Measurements from ENCODE around the gene YBX3. TPM values are rescaled to one million over a fixed set of nuclear protein-coding genes. Genes with fewer than 3 reads are reported as not detected.

Gene YBX3
- total RNA-seq, 1 donor from 2014 or later = 903 TPM

DNA sequence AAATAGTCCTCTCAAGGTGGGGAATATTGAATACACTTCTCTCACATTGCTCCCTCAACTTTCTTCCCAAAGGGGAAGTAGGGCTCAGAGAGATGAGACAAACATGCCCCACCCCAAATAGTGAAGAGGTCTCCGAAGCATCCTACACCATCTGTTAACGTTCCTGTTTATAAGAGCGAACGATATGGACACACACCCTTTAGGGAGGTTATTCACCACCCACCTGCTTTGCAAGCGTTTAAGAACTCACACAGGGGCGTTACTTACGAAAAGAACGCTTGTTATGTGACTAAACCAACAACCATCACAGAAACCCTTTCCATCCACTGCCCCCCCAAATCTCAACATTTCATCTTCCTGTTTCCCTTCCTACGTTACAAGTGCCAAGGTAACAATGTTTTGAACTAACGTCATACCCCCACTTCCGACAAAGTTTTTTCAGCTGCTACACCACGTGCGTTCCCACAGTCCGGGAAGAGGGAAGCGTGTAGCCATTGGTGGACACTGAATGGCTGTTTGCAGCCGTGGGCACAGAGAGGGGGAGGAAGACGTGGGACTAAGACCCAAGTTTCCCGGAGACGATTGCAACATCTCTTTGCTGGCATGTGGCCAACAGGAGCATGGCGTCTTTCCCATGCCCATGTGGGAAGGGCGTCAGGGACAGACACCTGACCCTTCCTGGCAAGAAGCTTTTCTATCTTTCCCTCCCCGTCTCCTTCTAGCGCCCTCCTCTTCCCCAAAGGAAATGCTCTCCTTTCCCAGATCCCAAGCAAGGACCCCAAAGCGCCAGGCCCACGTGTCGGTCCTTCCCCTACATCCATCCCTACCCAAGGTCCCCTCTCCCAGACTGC is 1.2 kb downstream of the YBX3 start:
- peak overlapping the region; percentile 96 for H3K4me3 ChIP-seq
- no peaks in the 10 kb centered on the region for H3K9me3 ChIP-seq (replicated peaks)
- peaks cover 67% of the 10 kb centered on the region for H3K4me1 ChIP-seq
- H3K27ac ChIP-seq (replicated peaks) = peak overlapping the region; percentile 98
- no peaks in the 10 kb centered on the region for H3K36me3 ChIP-seq
- peak; percentile 87 for DNase-seq
- TF ChIP-seq, protein P1, sequence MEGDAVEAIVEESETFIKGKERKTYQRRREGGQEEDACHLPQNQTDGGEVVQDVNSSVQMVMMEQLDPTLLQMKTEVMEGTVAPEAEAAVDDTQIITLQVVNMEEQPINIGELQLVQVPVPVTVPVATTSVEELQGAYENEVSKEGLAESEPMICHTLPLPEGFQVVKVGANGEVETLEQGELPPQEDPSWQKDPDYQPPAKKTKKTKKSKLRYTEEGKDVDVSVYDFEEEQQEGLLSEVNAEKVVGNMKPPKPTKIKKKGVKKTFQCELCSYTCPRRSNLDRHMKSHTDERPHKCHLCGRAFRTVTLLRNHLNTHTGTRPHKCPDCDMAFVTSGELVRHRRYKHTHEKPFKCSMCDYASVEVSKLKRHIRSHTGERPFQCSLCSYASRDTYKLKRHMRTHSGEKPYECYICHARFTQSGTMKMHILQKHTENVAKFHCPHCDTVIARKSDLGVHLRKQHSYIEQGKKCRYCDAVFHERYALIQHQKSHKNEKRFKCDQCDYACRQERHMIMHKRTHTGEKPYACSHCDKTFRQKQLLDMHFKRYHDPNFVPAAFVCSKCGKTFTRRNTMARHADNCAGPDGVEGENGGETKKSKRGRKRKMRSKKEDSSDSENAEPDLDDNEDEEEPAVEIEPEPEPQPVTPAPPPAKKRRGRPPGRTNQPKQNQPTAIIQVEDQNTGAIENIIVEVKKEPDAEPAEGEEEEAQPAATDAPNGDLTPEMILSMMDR (IDR thresholded peaks at IDR 0.05; ENCODE audit: borderline replicate concordance) = no peak
- no peaks in the 10 kb centered on the region for H3K27me3 ChIP-seq (ENCODE audit: low read depth)
- intact Hi-C loops (cut with micrococcal nuclease) = no loop called here

- intact Hi-C loops (cut with micrococcal nuclease) = no loop called here
- Histone ChIP-seq H3K36me3 (no peaks in the 10 kb centered on the region), H3K4me1 (peaks cover 75% of the 10 kb centered on the region)
Observed at GRCh38 chr12:10720974-10721650, 2.0 kb downstream of the YBX3 start.

DNA sequence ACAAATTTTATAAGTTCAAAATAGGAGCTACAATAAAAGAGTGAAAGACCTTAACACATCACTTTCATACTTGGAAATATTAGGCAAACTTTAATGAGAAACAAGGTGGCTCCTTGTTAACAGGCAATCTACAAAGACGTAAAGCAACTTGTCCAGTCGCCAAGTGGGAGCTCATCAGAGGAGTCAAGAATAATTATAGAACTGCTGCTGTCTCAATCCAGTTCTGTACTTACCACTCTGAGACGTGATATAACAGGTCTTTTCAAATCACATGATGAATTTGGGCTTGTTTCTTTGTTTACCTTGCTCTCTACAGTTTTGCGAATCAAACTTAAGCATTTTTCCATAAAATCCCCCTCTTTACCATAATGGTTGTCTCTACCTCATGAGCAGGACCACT is 3.6 kb downstream of the YBX3 start:
- Histone ChIP-seq H3K27me3 (ENCODE audit: low read depth) (no peaks in the 10 kb centered on the region), H3K4me1 (peaks cover 81% of the 10 kb centered on the region), H3K4me3 (peak overlapping the region; percentile 96), H3K36me3 (peaks cover 16% of the 10 kb centered on the region), H3K9me3 (replicated peaks) (no peaks in the 10 kb centered on the region), H3K27ac (replicated peaks) (peak overlapping the region; percentile 98)
- DNase-seq = peak; percentile 22
- TF ChIP-seq, protein P1 (IDR thresholded peaks at IDR 0.05; ENCODE audit: borderline replicate concordance) = no peak
- intact Hi-C loops (cut with micrococcal nuclease) = no loop called here

More at GRCh38 chr12:10720974-10721650, 2.0 kb downstream of the YBX3 start:
- no peak for DNase-seq
- Histone ChIP-seq H3K27me3 (ENCODE audit: low read depth) (no peaks in the 10 kb centered on the region), H3K9me3 (replicated peaks) (no peaks in the 10 kb centered on the region), H3K27ac (replicated peaks) (peak overlapping the region; percentile 98), H3K4me3 (peak overlapping the region; percentile 96)
- TF ChIP-seq, protein P1 (IDR thresholded peaks at IDR 0.05; ENCODE audit: borderline replicate concordance) = no peak

- Histone ChIP-seq H3K4me3 (peak overlapping the region; percentile 96), H3K27ac (replicated peaks) (peak overlapping the region; percentile 98), H3K9me3 (replicated peaks) (no peaks in the 10 kb centered on the region), H3K36me3 (peaks cover 27% of the 10 kb centered on the region), H3K27me3 (ENCODE audit: low read depth) (no peaks in the 10 kb centered on the region), H3K4me1 (peaks cover 73% of the 10 kb centered on the region)
- DNase-seq = no peak
- intact Hi-C loops (cut with micrococcal nuclease) = no loop called here
- TF ChIP-seq, protein P1 (IDR thresholded peaks at IDR 0.05; ENCODE audit: borderline replicate concordance) = no peak
Observed at GRCh38 chr12:10718279-10718821, 4.8 kb downstream of the YBX3 start.

DNA sequence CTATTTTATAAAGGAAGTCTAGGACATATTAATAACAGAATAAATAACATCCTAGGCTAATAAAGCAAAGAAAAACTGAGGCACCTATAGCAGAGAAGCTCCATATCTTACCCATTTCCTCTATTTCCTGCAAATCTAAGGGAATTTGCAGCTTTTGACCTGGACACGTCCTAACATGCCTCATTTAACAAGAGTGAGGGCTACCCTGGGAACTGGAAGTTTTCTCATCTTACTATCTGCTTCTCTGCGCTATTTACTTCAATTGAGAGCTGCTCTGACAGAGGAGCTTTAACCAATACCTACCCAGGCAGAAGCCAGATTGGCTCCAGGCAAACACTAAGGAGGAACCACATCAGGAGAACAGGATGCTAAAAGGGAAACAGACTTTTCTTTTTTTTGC is 5.7 kb downstream of the YBX3 start:
- intact Hi-C loops (cut with micrococcal nuclease) = no loop called here
- H3K27me3 ChIP-seq (ENCODE audit: low read depth) = no peaks in the 10 kb centered on the region
- peaks cover 37% of the 10 kb centered on the region for H3K36me3 ChIP-seq
- H3K9me3 ChIP-seq (replicated peaks) = no peaks in the 10 kb centered on the region
- H3K4me1 ChIP-seq = peaks cover 70% of the 10 kb centered on the region
- TF ChIP-seq, protein P1 (IDR thresholded peaks at IDR 0.05; ENCODE audit: borderline replicate concordance) = no peak
- peak overlapping the region; percentile 98 for H3K27ac ChIP-seq (replicated peaks)
- peak overlapping the region; percentile 96 for H3K4me3 ChIP-seq
- no peak for DNase-seq
